Effector memory CD4-positive, alpha-beta T cell (primary cell): ENCODE data around the gene CAMK2G.

Source experiments
- DNase-seq, 3 donors: peaks; one replicate each; pipeline ENCODE4 v3.0.0-alpha.2; 2020
- H3K27ac ChIP-seq: 2 replicates; pipeline ENCODE4 v1.7.0; 2013; ENCODE audit warnings: mild to moderate bottlenecking, low read length, moderate library complexity; ENCODE audit not compliant: insufficient read depth, poor library complexity, severe bottlenecking
- H3K27me3 ChIP-seq: replicated peaks from 2 replicates; pipeline ENCODE4 v1.7.0; 2013; ENCODE audit warnings: mild to moderate bottlenecking, low read length; ENCODE audit not compliant: insufficient read depth, control insufficient read depth, poor library complexity, severe bottlenecking
- H3K36me3 ChIP-seq: 2 replicates; pipeline ENCODE4 v1.7.0; 2013; ENCODE audit warnings: mild to moderate bottlenecking, low read length, moderate library complexity; ENCODE audit not compliant: control insufficient read depth, insufficient read depth
- H3K4me1 ChIP-seq: 2 replicates; pipeline ENCODE4 v1.7.0; 2013; ENCODE audit warnings: low read length, mild to moderate bottlenecking; ENCODE audit not compliant: control insufficient read depth, insufficient read depth, poor library complexity, severe bottlenecking
- H3K4me3 ChIP-seq: 2 replicates; pipeline ENCODE4 v1.7.0; 2013; ENCODE audit warnings: low read length, low read depth, mild to moderate bottlenecking; ENCODE audit not compliant: insufficient read depth, poor library complexity, severe bottlenecking
- H3K9me3 ChIP-seq: 2 replicates; pipeline ENCODE4 v1.7.0; 2013; ENCODE audit warnings: mild to moderate bottlenecking, low read length, moderate library complexity; ENCODE audit not compliant: control insufficient read depth

Gene CAMK2G

DNA sequence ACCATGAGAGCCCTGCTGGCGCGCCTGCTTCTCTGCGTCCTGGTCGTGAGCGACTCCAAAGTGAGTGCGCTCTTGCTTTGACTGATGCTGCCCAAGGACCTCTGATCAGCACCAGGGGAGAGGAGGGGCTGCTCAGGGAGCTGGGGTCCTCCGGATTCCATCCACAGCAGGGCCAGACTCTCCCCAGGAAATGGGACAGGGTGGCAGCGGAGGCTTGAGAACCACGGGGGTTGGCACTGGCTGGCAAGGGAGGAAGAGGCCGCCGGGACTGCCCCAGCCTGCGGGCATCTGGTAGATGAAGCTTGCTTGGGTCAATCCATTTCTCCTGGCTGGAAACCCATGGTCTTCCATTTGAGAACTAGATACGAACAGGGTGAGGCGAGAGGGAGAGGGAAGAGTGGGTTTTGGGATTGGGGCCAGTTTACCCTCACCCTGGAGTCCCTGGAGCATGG, 37.2 kb upstream of the CAMK2G start:
- peaks cover 12% of the 10 kb centered on the region for H3K4me1 ChIP-seq
- DNase-seq: no peak
- peak overlapping the region; percentile 59 for H3K4me3 ChIP-seq
- peaks cover 14% of the 10 kb centered on the region for H3K27me3 ChIP-seq
- no peaks in the 10 kb centered on the region for H3K36me3 ChIP-seq
- H3K27ac ChIP-seq: no peak overlapping the region
- no peaks in the 10 kb centered on the region for H3K9me3 ChIP-seq

DNA sequence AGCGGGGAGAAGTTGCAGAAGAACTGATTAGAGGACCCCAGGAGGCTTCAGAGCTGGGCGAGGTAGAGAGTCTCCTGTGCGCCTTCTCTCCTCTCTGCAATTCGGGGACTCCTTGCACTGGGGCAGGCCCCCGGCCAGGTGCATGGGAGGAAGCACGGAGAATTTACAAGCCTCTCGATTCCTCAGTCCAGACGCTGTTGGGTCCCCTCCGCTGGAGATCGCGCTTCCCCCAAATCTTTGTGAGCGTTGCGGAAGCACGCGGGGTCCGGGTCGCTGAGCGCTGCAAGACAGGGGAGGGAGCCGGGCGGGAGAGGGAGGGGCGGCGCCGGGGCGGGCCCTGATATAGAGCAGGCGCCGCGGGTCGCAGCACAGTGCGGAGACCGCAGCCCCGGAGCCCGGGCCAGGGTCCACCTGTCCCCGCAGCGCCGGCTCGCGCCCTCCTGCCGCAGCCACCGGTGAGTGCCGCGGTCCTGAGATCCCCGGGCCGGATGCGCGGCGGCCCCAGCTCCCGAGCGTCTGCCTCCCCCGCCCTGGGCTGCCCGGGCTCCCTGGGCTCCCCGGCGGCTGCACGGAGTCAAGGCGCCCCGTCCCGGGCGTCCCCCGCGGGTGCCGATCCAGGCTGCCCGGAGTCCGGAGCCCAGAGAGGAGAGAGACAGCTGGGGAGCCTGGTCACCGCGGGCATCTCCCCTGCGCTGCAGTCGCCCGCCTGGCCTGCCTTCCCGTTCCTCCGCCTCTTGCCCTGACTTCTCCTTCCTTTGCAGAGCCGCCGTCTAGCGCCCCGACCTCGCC, 36.6 kb upstream of the CAMK2G start, which contains the start of gene PLAU:
Gene PLAU (plus strand): TSS at position 369 of the 789 bp plus-strand sequence. CDS start 424 bp downstream, outside the sequence.
- H3K27ac ChIP-seq: no peak within 1 kb of the TSS
- DNase-seq: peak in 1 of 3 donors; percentile 12
- H3K4me1 ChIP-seq: peaks cover 12% of the 10 kb centered on the region

DNA sequence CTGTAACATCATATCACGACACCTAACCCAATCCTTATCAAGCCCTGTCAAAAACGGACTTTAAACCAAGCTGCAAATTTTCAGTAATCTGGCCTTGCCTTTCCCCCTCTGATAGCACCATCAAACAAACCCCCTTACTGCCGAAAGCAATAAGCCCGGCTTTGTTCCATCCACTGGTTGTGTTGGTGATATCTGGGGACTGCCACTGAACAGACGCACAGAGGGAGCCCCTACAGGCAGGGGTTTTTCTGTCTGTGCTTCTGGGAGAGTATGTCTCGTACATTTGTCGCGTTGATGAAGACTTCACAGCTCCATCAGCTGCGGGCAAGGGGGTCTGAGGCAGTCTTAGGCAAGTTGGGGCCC, 36.0 kb upstream of the CAMK2G start:
- Histone ChIP-seq H3K27ac (no peak overlapping the region), H3K4me3 (peak overlapping the region; percentile 59), H3K27me3 (peaks cover 14% of the 10 kb centered on the region), H3K9me3 (no peaks in the 10 kb centered on the region), H3K36me3 (no peaks in the 10 kb centered on the region), H3K4me1 (peaks cover 12% of the 10 kb centered on the region)
- DNase-seq: no peak

More for the DNA sequence above, 36.6 kb upstream of the CAMK2G start, which contains the start of gene PLAU:
- Histone ChIP-seq H3K9me3 (no peaks in the 10 kb centered on the region), H3K36me3 (no peaks in the 10 kb centered on the region), H3K4me3 (peak within 1 kb of the TSS; percentile 59), H3K27me3 (peaks cover 14% of the 10 kb centered on the region)

DNA sequence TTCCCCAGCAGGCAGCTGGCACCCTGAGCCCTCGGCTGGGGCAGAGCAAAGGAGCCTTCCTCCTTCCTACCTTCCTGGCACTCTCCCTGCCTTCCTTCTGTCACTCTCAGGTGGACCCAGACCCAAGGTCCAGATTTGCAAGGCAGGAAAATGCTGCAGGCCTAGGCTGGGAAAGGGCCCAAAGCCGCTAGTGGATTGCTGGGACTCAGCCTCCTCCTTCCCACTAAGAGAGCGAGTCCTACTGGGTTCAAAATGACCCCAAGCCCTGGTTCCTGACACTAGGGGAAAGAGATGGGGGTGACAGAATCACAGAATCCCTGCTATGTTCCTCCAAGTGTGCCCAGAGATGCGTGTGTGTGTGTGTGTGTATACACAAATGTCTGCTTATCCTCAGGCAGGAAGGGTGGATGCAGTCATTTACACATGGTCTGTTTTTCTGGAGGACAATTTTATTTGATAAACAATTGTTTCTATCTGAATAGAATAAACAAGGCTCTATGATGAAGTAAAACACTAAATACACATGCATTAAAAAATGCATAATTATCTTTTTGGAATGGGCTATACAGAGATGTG, 35.3 kb upstream of the CAMK2G start:
- no peaks in the 10 kb centered on the region for H3K36me3 ChIP-seq
- H3K9me3 ChIP-seq: no peaks in the 10 kb centered on the region
- H3K4me1 ChIP-seq: peaks cover 12% of the 10 kb centered on the region
- H3K27me3 ChIP-seq: peaks cover 14% of the 10 kb centered on the region
- H3K4me3 ChIP-seq: no peak overlapping the region
- no peak for DNase-seq
- no peak overlapping the region for H3K27ac ChIP-seq

DNA sequence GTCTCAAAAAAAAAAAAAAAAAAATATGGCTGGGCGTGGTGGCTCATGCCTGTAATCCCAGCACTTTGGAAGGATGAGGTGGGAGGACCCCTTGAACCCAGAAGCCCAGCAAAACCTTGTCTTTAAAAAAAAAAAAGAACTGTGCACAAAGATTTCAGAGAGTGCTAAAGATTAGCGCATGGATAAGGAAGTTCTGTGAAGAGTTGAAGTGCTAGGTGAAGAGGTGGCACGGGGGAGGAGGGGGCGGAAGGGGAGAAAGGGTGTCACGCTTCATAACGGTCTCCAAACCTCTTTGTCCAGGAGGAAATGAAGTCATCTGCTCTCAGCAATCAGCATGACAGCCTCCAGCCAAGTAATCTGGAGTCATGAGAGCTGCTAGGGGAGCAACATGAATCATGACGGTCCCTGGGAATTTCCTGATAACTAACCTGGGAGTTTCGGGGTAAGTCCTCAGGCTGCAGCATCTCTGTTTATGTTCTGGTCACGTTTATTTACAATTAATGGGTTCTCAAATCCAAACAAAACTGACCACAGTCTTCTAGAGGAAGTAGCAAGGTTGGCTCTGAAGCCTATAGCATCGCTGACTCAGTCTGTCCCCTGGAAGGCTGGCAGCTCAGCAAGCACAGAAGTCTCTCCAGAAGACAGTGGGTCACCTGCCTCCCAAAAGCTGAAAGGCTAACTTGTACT, 34.6 kb upstream of the CAMK2G start:
- Histone ChIP-seq H3K4me3 (no peak overlapping the region), H3K27me3 (peaks cover 14% of the 10 kb centered on the region), H3K36me3 (no peaks in the 10 kb centered on the region), H3K9me3 (no peaks in the 10 kb centered on the region), H3K27ac (no peak overlapping the region), H3K4me1 (peaks cover 12% of the 10 kb centered on the region)
- peak; percentile 19 to 36 (median 27) for DNase-seq

DNA sequence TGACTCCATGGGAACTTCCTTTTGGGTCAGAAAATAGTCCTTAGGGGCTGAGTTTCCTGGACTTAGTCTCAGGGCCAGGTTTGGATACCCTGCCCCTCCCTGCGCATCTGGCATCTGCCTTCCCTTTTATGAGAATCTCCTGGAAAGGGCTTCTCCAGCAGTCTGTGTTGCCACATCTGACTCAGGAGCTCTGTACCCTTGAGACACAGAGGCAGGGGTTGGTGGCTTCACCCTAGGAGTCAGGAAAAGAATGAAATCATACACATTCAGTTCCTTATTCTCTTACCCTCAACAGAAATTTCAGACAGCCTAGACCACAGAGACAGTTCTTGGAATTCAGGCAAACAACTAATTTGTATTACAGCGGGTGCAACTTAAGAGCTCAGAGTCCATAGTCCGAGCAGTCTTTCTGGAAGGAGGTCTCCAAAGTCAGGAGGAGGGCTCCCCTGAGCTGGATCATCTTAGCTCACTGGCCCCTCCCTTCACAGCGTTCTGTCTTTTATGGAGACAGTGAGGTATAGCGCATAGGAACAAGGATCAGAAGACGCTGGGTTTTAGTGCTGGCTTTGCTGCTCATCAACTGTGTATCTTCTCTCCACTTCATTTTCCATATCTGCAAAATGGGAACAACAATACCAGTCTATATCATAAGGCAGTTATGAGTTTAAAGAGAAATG, 33.6 kb upstream of the CAMK2G start:
- Histone ChIP-seq H3K4me3 (no peak overlapping the region), H3K9me3 (no peaks in the 10 kb centered on the region), H3K27me3 (peaks cover 14% of the 10 kb centered on the region), H3K4me1 (peaks cover 12% of the 10 kb centered on the region), H3K27ac (no peak overlapping the region), H3K36me3 (no peaks in the 10 kb centered on the region)
- DNase-seq: no peak

DNA sequence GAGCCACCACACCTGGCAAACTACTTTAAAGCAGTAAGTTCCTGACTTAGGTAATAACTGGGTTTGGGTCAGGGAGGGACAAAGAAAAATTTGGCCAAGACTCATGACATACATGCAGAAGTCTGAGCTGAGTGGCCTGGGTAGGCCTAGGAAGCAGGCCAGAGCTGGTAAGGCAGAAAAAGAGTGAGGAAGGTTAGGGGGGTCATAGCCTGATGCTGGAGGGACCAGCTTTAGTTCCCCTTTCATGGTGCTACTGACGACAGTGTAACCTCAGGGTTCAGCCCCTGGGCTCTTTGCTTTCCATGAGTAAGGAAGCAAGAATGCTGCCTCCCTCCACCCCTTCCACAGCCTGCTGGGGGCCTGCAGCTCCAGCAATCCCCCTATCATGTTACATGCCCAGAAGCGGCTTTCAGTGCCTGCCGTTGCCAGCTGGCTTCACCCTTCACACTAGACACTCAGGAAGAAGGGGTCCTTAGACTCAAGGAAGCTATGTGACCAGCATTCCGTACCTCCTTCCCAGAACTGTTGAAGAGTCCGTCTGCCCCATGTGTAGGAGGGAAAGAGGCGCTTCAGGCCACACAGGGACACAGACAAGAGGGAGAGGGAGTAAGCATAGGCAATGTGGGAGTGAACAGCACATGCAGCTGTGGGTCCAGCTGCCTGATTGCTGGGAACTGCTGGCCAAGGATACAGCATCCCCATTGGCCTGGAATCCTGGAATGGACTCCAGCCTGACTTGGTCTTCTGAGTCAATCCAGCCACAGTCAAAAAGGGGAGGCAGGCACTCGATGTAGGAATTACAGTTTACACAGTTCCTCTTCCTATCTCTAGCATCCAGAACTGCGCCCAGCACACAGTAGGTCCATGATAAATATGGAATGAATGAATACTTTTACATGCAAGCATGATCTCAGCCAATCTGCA, 32.4 kb upstream of the CAMK2G start:
- DNase-seq: no peak
- Histone ChIP-seq H3K9me3 (no peaks in the 10 kb centered on the region), H3K4me3 (no peak overlapping the region), H3K36me3 (no peaks in the 10 kb centered on the region), H3K27ac (no peak overlapping the region), H3K27me3 (peaks cover 10% of the 10 kb centered on the region), H3K4me1 (peaks cover 12% of the 10 kb centered on the region)

DNA sequence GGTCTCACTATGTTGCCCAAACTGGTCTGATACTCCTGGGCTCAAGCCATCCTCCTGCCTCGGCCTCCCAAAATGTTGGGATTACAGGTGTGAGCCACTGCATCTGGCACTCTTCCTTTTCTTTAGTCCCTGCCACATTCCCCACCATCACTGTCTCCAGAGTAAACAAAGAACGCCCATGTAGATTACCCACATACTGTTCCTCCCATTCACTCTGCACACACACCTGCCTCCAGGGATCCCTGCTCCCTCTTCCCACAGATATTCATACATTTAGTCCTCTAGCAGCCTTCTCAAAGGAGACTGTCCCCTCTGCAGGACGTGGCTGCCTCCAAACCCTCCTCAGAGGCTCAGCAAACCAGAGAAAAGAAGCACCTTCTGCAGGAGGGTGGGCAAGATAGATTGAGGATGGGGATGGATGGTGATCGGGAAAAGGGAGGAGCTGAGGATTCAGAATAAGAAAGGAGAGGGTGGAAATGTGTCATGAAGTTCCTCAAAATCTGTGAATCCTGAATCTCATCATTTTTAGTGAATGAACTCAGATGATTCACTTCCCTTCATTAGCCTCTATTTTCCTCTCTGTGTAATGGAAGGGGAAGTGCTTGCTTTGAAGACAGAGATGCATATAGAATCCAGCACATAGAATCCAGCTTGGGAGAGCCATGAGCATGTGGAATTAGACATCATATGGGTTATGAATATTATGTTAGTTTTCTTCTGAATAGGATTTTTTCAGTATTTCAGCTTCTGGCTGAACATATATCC, 31.1 kb upstream of the CAMK2G start:
- H3K9me3 ChIP-seq: no peaks in the 10 kb centered on the region
- no peak overlapping the region for H3K27ac ChIP-seq
- no peak for DNase-seq
- H3K27me3 ChIP-seq: no peaks in the 10 kb centered on the region
- H3K4me1 ChIP-seq: peaks cover 3% of the 10 kb centered on the region
- H3K4me3 ChIP-seq: no peak overlapping the region
- no peaks in the 10 kb centered on the region for H3K36me3 ChIP-seq
